Testis (tissue), 3 donors: ENCODE measurements around the gene FBLN2. TPM values are rescaled to one million over a fixed set of nuclear protein-coding genes. Genes with fewer than 3 reads are reported as not detected.
A peak's percentile ranks its signal among the peaks of the same experiment; 100 is the strongest.

Experiments
- DNase-seq: peaks from one replicate; pipeline ENCODE4 v3.0.0-alpha.2; 2019
- H3K27ac ChIP-seq, 2 donors: fragments of 200-600 bp; sonication (generic); one replicate each; pipeline ENCODE4 v1.5.1; 2019
- H3K27me3 ChIP-seq: fragments of 200-600 bp; sonication (generic); one replicate; pipeline ENCODE4 v1.5.1; 2019
- H3K36me3 ChIP-seq: fragments of 200-600 bp; sonication (generic); one replicate; pipeline ENCODE4 v1.5.1; 2017; ENCODE audit warnings: low read depth; ENCODE audit errors: missing control alignments
- H3K4me1 ChIP-seq: fragments of 200-600 bp; sonication (generic); one replicate; pipeline ENCODE4 v1.5.1; 2019
- H3K4me3 ChIP-seq, 2 donors: fragments of 200-600 bp; sonication (generic); one replicate each; pipeline ENCODE4 v1.5.1; 2017 to 2019
- H3K9me3 ChIP-seq: fragments of 200-600 bp; sonication (generic); one replicate; pipeline ENCODE4 v1.5.1; 2017
- CTCF ChIP-seq, 3 experiments: fragments of 450-650 bp in 2 of 3; fragments of 200-600 bp in 1 of 3; sonication (generic) in 1 of 3; IDR thresholded peaks; one replicate each; pipeline ENCODE4 v1.5.1; 2016 to 2019; ENCODE audit warnings: antibody characterized with exemption in 3 of 3, mild to moderate bottlenecking in 2 of 3, moderate library complexity in 1 of 3
- POLR2A ChIP-seq: fragments of 450-650 bp; IDR thresholded peaks from one replicate; pipeline ENCODE4 v1.6.1; 2017; ENCODE audit warnings: antibody characterized with exemption, mild to moderate bottlenecking, moderate library complexity
- WGBS, 2 donors: methylation state at CpG; one replicate each; pipeline ENCODE4 v1.1.5; 2018; 5-methylcytosine and 5-hydroxymethylcytosine counted together
- intact Hi-C: fragments of 100-400 bp; cut with DNase I; formaldehyde crosslinking; loops from one replicate; pipeline ENCODE4 v1.15.1; 2023; ENCODE audit warnings: low total_unique reads
- polyA plus RNA-seq: library from polyadenylated mRNA; stranded (reverse); fragments of 350-450 nt; fragmentation: Illumina TruSeq; extraction: RNeasy Lipid Tissue Mini Kit (QIAGEN cat#74804); gene quantifications from one replicate; pipeline ENCODE4 v1.2.3, GENCODE V29; 2014; ENCODE audit warnings: low read depth, low replicate concordance; ENCODE audit not compliant: insufficient read depth
- total RNA-seq, 2 donors: library from RNA; depleted of rRNA; stranded (reverse); fragments of >200 nt; gene quantifications; one replicate each; pipeline ENCODE4 v1.2.3, GENCODE V29; 2016

The FBLN2 gene
- total and polyA plus RNA-seq, 3 donors from 2014 or later, result 172 to 334 (median 248) TPM

- whole genome bisulfite sequencing, 2 donors, result 48 to 73% methylated on average over 7 to 12 of the region's 12 CpGs
- DNase-seq, result no peak
- no peaks in the 10 kb centered on the region for H3K36me3 ChIP-seq
- peaks cover 41% of the 10 kb centered on the region for H3K4me1 ChIP-seq
- no peak for TF ChIP-seq POLR2A
- no peak for TF ChIP-seq CTCF (IDR thresholded peaks at IDR 0.05)
- peak overlapping the region; percentile 39 to 50 for H3K27ac ChIP-seq
- no peaks in the 10 kb centered on the region for H3K27me3 ChIP-seq
- H3K4me3 ChIP-seq, result no peak overlapping the region
- intact Hi-C loops, result no loop called here
- no peaks in the 10 kb centered on the region for H3K9me3 ChIP-seq
Observed at GRCh38 chr3:13553686-13554085, 4.8 kb downstream of the FBLN2 start.

- H3K4me3 ChIP-seq, result no peak overlapping the region
- H3K27me3 ChIP-seq, result no peaks in the 10 kb centered on the region
- no peaks in the 10 kb centered on the region for H3K9me3 ChIP-seq
- H3K4me1 ChIP-seq, result peaks cover 41% of the 10 kb centered on the region
- no peaks in the 10 kb centered on the region for H3K36me3 ChIP-seq
- 61 to 68% methylated on average over 7 to 11 of the region's 11 CpGs for WGBS, 2 donors
- peak overlapping the region in 1 of 2 donors; percentile 45 for H3K27ac ChIP-seq
- TF ChIP-seq CTCF (IDR thresholded peaks at IDR 0.05) (no peak), POLR2A (no peak)
- DNase-seq, result no peak
- intact Hi-C loops, result no loop called here
Observed at GRCh38 chr3:13555753-13556152, 6.8 kb downstream of the FBLN2 start.

GRCh38 chr3:13556207-13556606 lies 7.3 kb downstream of the FBLN2 start:
- TF ChIP-seq POLR2A, result no peak
- TF ChIP-seq CTCF (IDR thresholded peaks at IDR 0.05), result no peak
- H3K36me3 ChIP-seq, result no peaks in the 10 kb centered on the region
- peak overlapping the region in 1 of 2 donors; percentile 45 for H3K27ac ChIP-seq
- no peak for DNase-seq
- intact Hi-C loops, result no loop called here
- peaks cover 46% of the 10 kb centered on the region for H3K4me1 ChIP-seq
- WGBS, 2 donors, result 58 to 62% methylated on average over 6 of the region's 6 CpGs
- no peaks in the 10 kb centered on the region for H3K27me3 ChIP-seq
- no peaks in the 10 kb centered on the region for H3K9me3 ChIP-seq
- no peak overlapping the region for H3K4me3 ChIP-seq

- no peak for DNase-seq
- Histone ChIP-seq H3K27me3 (no peaks in the 10 kb centered on the region), H3K4me3 (no peak overlapping the region), H3K9me3 (no peaks in the 10 kb centered on the region), H3K27ac (peak overlapping the region in 1 of 2 donors; percentile 45), H3K36me3 (no peaks in the 10 kb centered on the region), H3K4me1 (peaks cover 50% of the 10 kb centered on the region)
- WGBS, 2 donors, result 84 to 95% methylated on average over 6 of the region's 6 CpGs
- no peak for TF ChIP-seq POLR2A
- no peak for TF ChIP-seq CTCF (IDR thresholded peaks at IDR 0.05)
- intact Hi-C loops, result no loop called here
Observed at GRCh38 chr3:13556917-13557316, 8.0 kb downstream of the FBLN2 start.

- WGBS, 2 donors, result 70 to 76% methylated on average over 2 to 5 of the region's 5 CpGs
- peak overlapping the region in 1 of 2 donors; percentile 45 for H3K27ac ChIP-seq
- TF ChIP-seq POLR2A, result no peak
- TF ChIP-seq CTCF (IDR thresholded peaks at IDR 0.05), result no peak
Observed at GRCh38 chr3:13557417-13557816, 8.5 kb downstream of the FBLN2 start.

More at GRCh38 chr3:13557417-13557816, 8.5 kb downstream of the FBLN2 start:
- H3K36me3 ChIP-seq, result no peaks in the 10 kb centered on the region
- H3K4me3 ChIP-seq, result no peak overlapping the region
- H3K27me3 ChIP-seq, result no peaks in the 10 kb centered on the region
- H3K9me3 ChIP-seq, result no peaks in the 10 kb centered on the region
- peaks cover 52% of the 10 kb centered on the region for H3K4me1 ChIP-seq
- no peak for DNase-seq
- intact Hi-C loops, result no loop called here
